MM.1S (cell line): ENCODE results near the gene RGL4.

ENCODE experiments used
- EZH2 ChIP-seq: fragments of 300-600 bp; sonication (generic); optimal IDR thresholded peaks from 2 replicates; pipeline ENCODE3; 2017; ENCODE audit warnings: low read depth, mild to moderate bottlenecking, antibody characterized with exemption, low read length, mixed read lengths
- EZH2phosphoT487 ChIP-seq: fragments of 300-600 bp; sonication (generic); IDR thresholded peaks from 2 replicates; pipeline ENCODE4 v1.6.1; 2018; ENCODE audit warnings: antibody characterized with exemption, low read length
- TF ChIP-seq, protein P1 (sequence below): fragments of 300-600 bp; sonication (generic); IDR thresholded peaks from 2 replicates; pipeline ENCODE4 v1.5.1; 2016; ENCODE audit warnings: antibody characterized with exemption, low read length, mixed read lengths

DNA sequence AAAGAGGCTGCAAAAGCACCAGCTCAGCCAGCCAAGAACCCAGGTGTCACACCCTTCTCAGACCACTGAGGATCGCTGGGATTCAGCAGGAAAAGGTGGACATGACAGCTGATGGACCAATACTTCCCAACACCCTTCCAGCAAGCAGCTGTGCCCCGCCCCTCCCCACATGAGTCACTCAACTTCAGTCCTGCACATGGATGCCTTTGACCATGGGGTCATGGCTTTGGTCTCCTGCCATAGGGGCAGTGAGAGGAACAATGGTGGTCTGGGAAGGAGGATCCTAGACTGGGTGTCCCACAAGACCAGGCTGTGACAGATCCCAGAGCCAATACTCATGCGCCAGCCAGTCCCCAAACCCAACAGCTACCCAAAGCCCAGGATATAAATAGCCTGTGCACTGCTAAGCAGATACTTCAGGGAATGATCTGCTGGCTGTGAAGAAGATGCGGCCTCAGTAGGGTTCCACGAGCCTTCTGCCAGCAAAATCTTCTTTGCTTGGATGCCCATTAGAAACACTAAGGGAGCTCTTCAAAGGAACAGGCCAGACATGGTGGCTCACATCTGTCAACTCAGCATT, 5.5 kb upstream of the RGL4 start:
- TF ChIP-seq EZH2phosphoT487 (no peak), EZH2 (no peak)
- TF ChIP-seq, protein P1, sequence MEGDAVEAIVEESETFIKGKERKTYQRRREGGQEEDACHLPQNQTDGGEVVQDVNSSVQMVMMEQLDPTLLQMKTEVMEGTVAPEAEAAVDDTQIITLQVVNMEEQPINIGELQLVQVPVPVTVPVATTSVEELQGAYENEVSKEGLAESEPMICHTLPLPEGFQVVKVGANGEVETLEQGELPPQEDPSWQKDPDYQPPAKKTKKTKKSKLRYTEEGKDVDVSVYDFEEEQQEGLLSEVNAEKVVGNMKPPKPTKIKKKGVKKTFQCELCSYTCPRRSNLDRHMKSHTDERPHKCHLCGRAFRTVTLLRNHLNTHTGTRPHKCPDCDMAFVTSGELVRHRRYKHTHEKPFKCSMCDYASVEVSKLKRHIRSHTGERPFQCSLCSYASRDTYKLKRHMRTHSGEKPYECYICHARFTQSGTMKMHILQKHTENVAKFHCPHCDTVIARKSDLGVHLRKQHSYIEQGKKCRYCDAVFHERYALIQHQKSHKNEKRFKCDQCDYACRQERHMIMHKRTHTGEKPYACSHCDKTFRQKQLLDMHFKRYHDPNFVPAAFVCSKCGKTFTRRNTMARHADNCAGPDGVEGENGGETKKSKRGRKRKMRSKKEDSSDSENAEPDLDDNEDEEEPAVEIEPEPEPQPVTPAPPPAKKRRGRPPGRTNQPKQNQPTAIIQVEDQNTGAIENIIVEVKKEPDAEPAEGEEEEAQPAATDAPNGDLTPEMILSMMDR, result no peak
